HEK293 (cell line): ENCODE results near the gene SPTLC2.
A peak's percentile ranks its signal among the peaks of the same experiment; 100 is the strongest.
"Not testable (repeated sequence)": the region's sequence is repeated elsewhere in the genome, so short reads cannot be mapped to it uniquely, and the experiment has no call there.

ENCODE experiments used
- CTCF ChIA-PET: fragments of 350-600 bp; formaldehyde crosslinking; extraction: SDS; loops from one replicate; lab custom pipeline; 2021; ENCODE audit warnings: antibody characterized with exemption; lab: Yijun Ruan, JAX
- POLR2A ChIA-PET: fragments of 300-600 bp; formaldehyde crosslinking; extraction: SDS; loops from one replicate; lab custom pipeline; 2020; ENCODE audit warnings: antibody characterized with exemption, inconsistent platforms; lab: Yijun Ruan, JAX
- H3K27ac ChIP-seq: fragments of 200-500 bp; sonication (Bioruptor generic); 2 replicates; pipeline ENCODE4 v1.5.1; 2014; ENCODE audit warnings: low read depth, low read length, control low read depth, inconsistent platforms; ENCODE audit errors: extremely low read depth
- H3K36me3 ChIP-seq, 2 experiments: fragments of 200-500 bp in 1 of 2; sonication (Bioruptor generic) in 1 of 2; 1 replicate in 1 of 2; 2 replicates in 1 of 2; pipeline ENCODE4 v1.5.1; 2014 to 2017; ENCODE audit warnings: inconsistent platforms in 2 of 2, low read length in 2 of 2; ENCODE audit not compliant: control insufficient read depth in 2 of 2, insufficient read depth in 1 of 2
- H3K4me1 ChIP-seq: fragments of 200-500 bp; sonication (Bioruptor generic); 2 replicates; pipeline ENCODE4 v1.5.1; 2014; ENCODE audit warnings: mild to moderate bottlenecking, low read length, inconsistent platforms; ENCODE audit not compliant: control insufficient read depth, insufficient read depth
- H3K4me3 ChIP-seq: 2 replicates; pipeline ENCODE4 v1.5.1; 2011; ENCODE audit warnings: low read depth, mild to moderate bottlenecking, control low read depth, low read length, moderate library complexity
- H3K9me3 ChIP-seq: fragments of 200-500 bp; sonication (Bioruptor generic); 2 replicates; pipeline ENCODE4 v1.5.1; 2014; ENCODE audit warnings: low read depth, low read length, inconsistent platforms; ENCODE audit not compliant: control insufficient read depth, insufficient read depth
- ATF2 ChIP-seq: fragments of 450-650 bp; formaldehyde crosslinking; IDR thresholded peaks from 2 replicates; pipeline ENCODE4 v1.5.1; 2016; ENCODE audit warnings: missing biosample characterization, missing genetic modification characterization, low read depth
- OVOL3 ChIP-seq: fragments of 450-650 bp; formaldehyde crosslinking; IDR thresholded peaks from 2 replicates; pipeline ENCODE4 v1.5.1; 2016; ENCODE audit warnings: missing biosample characterization, missing genetic modification characterization
- PRDM1 ChIP-seq: fragments of 450-650 bp; formaldehyde crosslinking; IDR thresholded peaks from 2 replicates; pipeline ENCODE4; 2016; ENCODE audit warnings: missing biosample characterization, missing genetic modification characterization
- SALL2 ChIP-seq: fragments of 450-650 bp; formaldehyde crosslinking; IDR thresholded peaks from 2 replicates; pipeline ENCODE4 v1.5.0; 2017; ENCODE audit warnings: missing biosample characterization, mild to moderate bottlenecking, missing genetic modification characterization, borderline replicate concordance
- TCF7L2 ChIP-seq: IDR thresholded peaks from 2 replicates; pipeline ENCODE4 v1.6.1; 2011; ENCODE audit warnings: low read depth, mild to moderate bottlenecking, inconsistent platforms, low read length, moderate library complexity, borderline replicate concordance
- YY1 ChIP-seq: fragments of 450-650 bp; formaldehyde crosslinking; IDR thresholded peaks from 2 replicates; pipeline ENCODE4 v1.5.1; 2018; ENCODE audit warnings: missing biosample characterization, missing genetic modification characterization
- ZBTB26 ChIP-seq: fragments of 450-650 bp; formaldehyde crosslinking; optimal IDR thresholded peaks from 2 replicates; pipeline ENCODE3; 2016; ENCODE audit warnings: missing biosample characterization, mild to moderate bottlenecking, missing genetic modification characterization
- ZFP41 ChIP-seq: fragments of 450-650 bp; formaldehyde crosslinking; IDR thresholded peaks from 2 replicates; pipeline ENCODE4 v1.5.1; 2016; ENCODE audit warnings: missing biosample characterization, missing genetic modification characterization, borderline replicate concordance
- ZNF10 ChIP-seq: fragments of 450-650 bp; formaldehyde crosslinking; IDR thresholded peaks from 2 replicates; pipeline ENCODE4 v1.5.1; 2017; ENCODE audit warnings: missing biosample characterization, missing genetic modification characterization
- ZNF146 ChIP-seq: fragments of 450-650 bp; formaldehyde crosslinking; IDR thresholded peaks from 2 replicates; pipeline ENCODE4 v1.5.1; 2016; ENCODE audit warnings: missing biosample characterization, missing genetic modification characterization
- ZNF394 ChIP-seq: fragments of 450-650 bp; formaldehyde crosslinking; IDR thresholded peaks from 2 replicates; pipeline ENCODE4 v1.5.1; 2016; ENCODE audit warnings: missing biosample characterization, missing genetic modification characterization, mild to moderate bottlenecking, moderate library complexity, borderline replicate concordance
- ZNF473 ChIP-seq: fragments of 450-650 bp; formaldehyde crosslinking; IDR thresholded peaks from 2 replicates; pipeline ENCODE4 v1.5.1; 2017; ENCODE audit warnings: missing biosample characterization, missing genetic modification characterization
- ZNF518A ChIP-seq: fragments of 450-650 bp; formaldehyde crosslinking; conservative IDR thresholded peaks from 2 replicates; pipeline ENCODE4 v1.5.1; 2016; ENCODE audit warnings: low read depth, missing biosample characterization, missing genetic modification characterization
- ZNF521 ChIP-seq: fragments of 450-650 bp; formaldehyde crosslinking; IDR thresholded peaks from 2 replicates; pipeline ENCODE4 v1.5.1; 2017; ENCODE audit warnings: missing biosample characterization, mild to moderate bottlenecking, missing genetic modification characterization
- ZNF623 ChIP-seq: fragments of 450-650 bp; formaldehyde crosslinking; IDR thresholded peaks from 2 replicates; pipeline ENCODE4 v1.5.1; 2016; ENCODE audit warnings: missing biosample characterization, missing genetic modification characterization
- ZNF76 ChIP-seq: fragments of 450-650 bp; formaldehyde crosslinking; IDR thresholded peaks from 2 replicates; pipeline ENCODE4; 2016; ENCODE audit warnings: low read depth, missing biosample characterization, missing genetic modification characterization, borderline replicate concordance
- ZNF768 ChIP-seq: fragments of 450-650 bp; formaldehyde crosslinking; IDR thresholded peaks from 2 replicates; pipeline ENCODE4 v1.5.1; 2018; ENCODE audit warnings: missing biosample characterization, mild to moderate bottlenecking, missing genetic modification characterization
- ZSCAN30 ChIP-seq: fragments of 450-650 bp; IDR thresholded peaks from 2 replicates; pipeline ENCODE4 v1.5.1; 2018; ENCODE audit warnings: missing biosample characterization, mild to moderate bottlenecking, missing genetic modification characterization, moderate library complexity
- ZSCAN4 ChIP-seq: fragments of 450-650 bp; formaldehyde crosslinking; IDR thresholded peaks from 2 replicates; pipeline ENCODE4 v1.5.1; 2017; ENCODE audit warnings: missing biosample characterization, missing genetic modification characterization

Gene SPTLC2

GRCh38 chr14:77541905-77542304, 74.5 kb downstream of the SPTLC2 start:
- ChIA-PET CTCF (interaction anchor here (0.9 to 1.2 kb wide), 2 partner anchors 10 to 243 kb away, joined by 3 to 4 read pairs; no protein-coding TSS in a partner anchor), POLR2A (interaction anchor here (0.5 to 0.7 kb wide), 2 partner anchors 25 to 57 kb away, joined by 3 read pairs; no protein-coding TSS in a partner anchor)
- no peak for TF ChIP-seq SALL2 (tag by site-specific recombination)
- TF ChIP-seq ZNF623 = no peak
- TF ChIP-seq YY1 (tag by site-specific recombination) = no peak
- TF ChIP-seq ZBTB26 (tag by site-specific recombination) = no peak
- no peak for TF ChIP-seq ZNF518A
- peak; percentile 56; the same call in 1 of the 2 replicates for TF ChIP-seq PRDM1
- TF ChIP-seq ZNF473 (tag by site-specific recombination) = no peak
- no peak for TF ChIP-seq ZNF521 (tag by site-specific recombination)
- peaks cover 0 to 6% of the 10 kb centered on the region in 2 experiments; a peak in 2 of 3 replicates for H3K36me3 ChIP-seq
- no peak overlapping the region for H3K27ac ChIP-seq
- H3K9me3 ChIP-seq = no peaks in the 10 kb centered on the region
- peaks cover 12% of the 10 kb centered on the region for H3K4me1 ChIP-seq
- H3K4me3 ChIP-seq = no peak overlapping the region

GRCh38 chr14:77536951-77537350, 79.5 kb downstream of the SPTLC2 start:
- POLR2A ChIA-PET, H3K4me1 ChIP-seq, H3K36me3 ChIP-seq, H3K9me3 ChIP-seq, CTCF ChIA-PET, H3K4me3 ChIP-seq, H3K27ac ChIP-seq: not testable (repeated sequence)

GRCh38 chr14:77531071-77531470, 85.4 kb downstream of the SPTLC2 start:
- peaks cover 0 to 4% of the 10 kb centered on the region in 2 experiments; a peak in 1 of 3 replicates for H3K36me3 ChIP-seq
- no peak overlapping the region for H3K27ac ChIP-seq
- ChIA-PET POLR2A (no interaction called here), CTCF (no interaction called here)
- H3K4me1 ChIP-seq = no peaks in the 10 kb centered on the region
- TF ChIP-seq ZNF394 (tag by site-specific recombination) = no peak
- no peak for TF ChIP-seq TCF7L2
- no peak for TF ChIP-seq ATF2 (tag by site-specific recombination)
- TF ChIP-seq ZFP41 (tag by site-specific recombination) = no peak
- TF ChIP-seq OVOL3 (tag by site-specific recombination) = no peak
- no peak for TF ChIP-seq ZSCAN4 (tag by site-specific recombination)
- TF ChIP-seq ZNF768 (tag by site-specific recombination) = no peak
- TF ChIP-seq ZNF76 (tag by site-specific recombination) = no peak
- TF ChIP-seq ZSCAN30 (tag by site-specific recombination) = no peak
- TF ChIP-seq ZNF146 (tag by site-specific recombination) = no peak
- TF ChIP-seq ZNF10 (tag by site-specific recombination) = no peak
- no peaks in the 10 kb centered on the region for H3K9me3 ChIP-seq
- H3K4me3 ChIP-seq = no peak overlapping the region
